ENCODE data around the gene ERMP1.

The ERMP1 gene

GRCh38 chr9:5873439-5873838, 40.5 kb upstream of the ERMP1 start:
- no peak for TF ChIP-seq CTCF (IDR thresholded peaks at IDR 0.05; ENCODE audit: insufficient read depth, low read depth, low read length, missing control alignments)
- no peak overlapping the region for H3K4me3 ChIP-seq (ENCODE audit: low read depth, low read length)
- no peak for DNase-seq (ENCODE audit: low read depth)

- DNase-seq (ENCODE audit: low read depth): no peak
- H3K4me3 ChIP-seq (ENCODE audit: low read depth, low read length): no peak overlapping the region
- TF ChIP-seq CTCF (IDR thresholded peaks at IDR 0.05; ENCODE audit: insufficient read depth, low read depth, low read length, missing control alignments): no peak
These were observed 39.6 kb upstream of the ERMP1 start for GRCh38 chr9:5872511-5872910.

GRCh38 chr9:5871785-5872184, 38.9 kb upstream of the ERMP1 start:
- no peak for DNase-seq (ENCODE audit: low read depth)
- no peak for TF ChIP-seq CTCF (IDR thresholded peaks at IDR 0.05; ENCODE audit: insufficient read depth, low read depth, low read length, missing control alignments)

GRCh38 chr9:5870691-5871090, 37.8 kb upstream of the ERMP1 start:
- DNase-seq (ENCODE audit: low read depth): no peak
- no peak for TF ChIP-seq CTCF (IDR thresholded peaks at IDR 0.05; ENCODE audit: insufficient read depth, low read depth, low read length, missing control alignments)
- H3K4me3 ChIP-seq (ENCODE audit: low read depth, low read length): no peak overlapping the region

More at GRCh38 chr9:5871785-5872184, 38.9 kb upstream of the ERMP1 start:
- no peak overlapping the region for H3K4me3 ChIP-seq (ENCODE audit: low read depth, low read length)

- no peak for DNase-seq (ENCODE audit: low read depth)
- H3K4me3 ChIP-seq (ENCODE audit: low read depth, low read length): no peak overlapping the region
- no peak for TF ChIP-seq CTCF (IDR thresholded peaks at IDR 0.05; ENCODE audit: insufficient read depth, low read depth, low read length, missing control alignments)
These were observed 37.1 kb upstream of the ERMP1 start for GRCh38 chr9:5870020-5870339.

GRCh38 chr9:5869315-5870019, 36.5 kb upstream of the ERMP1 start:
- peak; percentile 73 for TF ChIP-seq CTCF (IDR thresholded peaks at IDR 0.05; ENCODE audit: insufficient read depth, low read depth, low read length, missing control alignments)
- peak; percentile 52 for DNase-seq (ENCODE audit: low read depth)
- no peak overlapping the region for H3K4me3 ChIP-seq (ENCODE audit: low read depth, low read length)

- TF ChIP-seq CTCF (IDR thresholded peaks at IDR 0.05; ENCODE audit: insufficient read depth, low read depth, low read length, missing control alignments): no peak
- DNase-seq (ENCODE audit: low read depth): no peak
- no peak overlapping the region for H3K4me3 ChIP-seq (ENCODE audit: low read depth, low read length)
These were observed 35.3 kb upstream of the ERMP1 start for GRCh38 chr9:5868235-5868634.
